ENCODE measurements around the gene DGKH.
"Not testable (repeated sequence)": the region's sequence is repeated elsewhere in the genome, so short reads cannot be mapped to it uniquely, and the experiment has no call there.

Gene DGKH

GRCh38 chr13:42071672-42072419 lies 23.4 kb downstream of the DGKH start:
- H3K4me3 ChIP-seq (ENCODE audit: low read length), result no peak overlapping the region

DNA sequence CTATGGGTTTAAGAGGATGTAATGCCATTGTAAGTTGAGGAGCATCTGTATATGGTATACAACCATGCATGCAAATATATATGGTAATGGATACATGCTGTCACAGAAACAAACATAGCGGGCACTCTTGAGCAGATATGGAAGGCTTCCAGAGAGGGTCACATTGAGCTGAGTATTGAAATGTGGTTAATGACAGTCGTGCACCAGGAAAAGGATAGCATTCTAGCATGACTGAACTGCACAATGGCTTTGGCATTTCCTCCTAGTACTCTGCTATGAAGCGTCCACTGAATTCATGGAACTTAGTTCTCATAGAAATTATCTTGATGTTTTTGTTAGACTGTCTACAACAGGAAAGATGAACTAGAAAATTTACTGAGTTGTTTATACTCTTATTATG lies 25.2 kb downstream of the DGKH start:
- H3K4me3 ChIP-seq (ENCODE audit: low read length), result no peak overlapping the region
- TF ChIP-seq ZNF274 (IDR thresholded peaks at IDR 0.05; ENCODE audit: low read depth, low read length), result no peak

More at GRCh38 chr13:42071672-42072419, 23.4 kb downstream of the DGKH start:
- TF ChIP-seq ZNF274 (IDR thresholded peaks at IDR 0.05; ENCODE audit: low read depth, low read length), result no peak

- TF ChIP-seq ZNF274 (IDR thresholded peaks at IDR 0.05; ENCODE audit: low read depth, low read length), result no peak
- no peak overlapping the region for H3K4me3 ChIP-seq (ENCODE audit: low read length)
Observed at GRCh38 chr13:42075517-42075916, 27.1 kb downstream of the DGKH start.

- H3K4me3 ChIP-seq (ENCODE audit: low read length), result no peak overlapping the region
- no peak for TF ChIP-seq ZNF274 (IDR thresholded peaks at IDR 0.05; ENCODE audit: low read depth, low read length)
Observed at GRCh38 chr13:42076309-42076713, 27.9 kb downstream of the DGKH start.

- TF ChIP-seq ZNF274 (IDR thresholded peaks at IDR 0.05; ENCODE audit: low read depth, low read length), result no peak
- no peak overlapping the region for H3K4me3 ChIP-seq (ENCODE audit: low read length)
Observed at GRCh38 chr13:42078128-42078808, 29.8 kb downstream of the DGKH start.

- no peak for TF ChIP-seq ZNF274 (IDR thresholded peaks at IDR 0.05; ENCODE audit: low read depth, low read length)
- no peak overlapping the region for H3K4me3 ChIP-seq (ENCODE audit: low read length)
Observed at GRCh38 chr13:42083138-42083770, 34.8 kb downstream of the DGKH start.

GRCh38 chr13:42084722-42085121 lies 36.3 kb downstream of the DGKH start:
- no peak overlapping the region for H3K4me3 ChIP-seq (ENCODE audit: low read length)
- TF ChIP-seq ZNF274 (IDR thresholded peaks at IDR 0.05; ENCODE audit: low read depth, low read length), result no peak

GRCh38 chr13:42086582-42086981 lies 38.1 kb downstream of the DGKH start:
- no peak for TF ChIP-seq ZNF274 (IDR thresholded peaks at IDR 0.05; ENCODE audit: low read depth, low read length)
- no peak overlapping the region for H3K4me3 ChIP-seq (ENCODE audit: low read length)

GRCh38 chr13:42094516-42095040 lies 46.1 kb downstream of the DGKH start:
- H3K4me3 ChIP-seq (ENCODE audit: low read length), result no peak overlapping the region
- no peak for TF ChIP-seq ZNF274 (IDR thresholded peaks at IDR 0.05; ENCODE audit: low read depth, low read length)

GRCh38 chr13:42096222-42096621 lies 47.8 kb downstream of the DGKH start:
- H3K4me3 ChIP-seq (ENCODE audit: low read length), result not testable (repeated sequence)

DNA sequence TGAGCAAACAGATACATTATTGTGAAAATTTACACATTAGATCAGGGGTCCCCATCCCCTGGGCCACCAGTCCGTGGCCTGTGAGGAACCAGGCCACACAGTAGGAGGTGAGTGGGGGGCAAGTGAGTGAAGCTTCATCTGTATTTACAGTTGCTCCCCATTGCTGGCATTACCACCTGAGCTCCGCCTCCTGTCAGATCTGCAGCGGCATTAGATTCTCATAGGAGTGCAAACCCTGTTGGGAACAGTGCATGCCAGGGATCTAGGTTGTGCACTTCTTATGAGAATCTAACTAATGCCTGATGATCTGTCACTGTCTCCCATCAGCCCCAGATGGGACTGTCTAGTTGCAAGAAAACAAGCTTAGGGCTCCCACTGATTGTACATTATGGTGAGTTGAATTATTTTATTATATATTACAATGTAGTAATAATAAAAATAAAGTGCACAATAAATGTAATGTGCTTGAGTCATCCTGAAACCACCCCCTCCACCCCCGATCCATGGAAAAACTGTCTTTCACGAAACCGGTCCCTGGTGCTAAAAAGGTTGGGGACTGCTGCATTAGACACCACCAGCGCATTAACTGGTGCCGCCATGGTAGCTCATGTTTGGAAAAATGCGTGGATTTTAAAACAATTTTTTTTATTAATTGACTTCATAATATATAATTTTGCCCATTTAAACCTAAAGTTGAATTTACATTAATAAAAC lies 51.7 kb downstream of the DGKH start:
- no peak overlapping the region for H3K4me3 ChIP-seq (ENCODE audit: low read length)
- TF ChIP-seq ZNF274 (IDR thresholded peaks at IDR 0.05; ENCODE audit: low read depth, low read length), result no peak

- TF ChIP-seq ZNF274 (IDR thresholded peaks at IDR 0.05; ENCODE audit: low read depth, low read length), result no peak
- H3K4me3 ChIP-seq (ENCODE audit: low read length), result no peak overlapping the region
Observed at GRCh38 chr13:42100960-42101359, 52.5 kb downstream of the DGKH start.

GRCh38 chr13:42101821-42102585 lies 53.6 kb downstream of the DGKH start:
- no peak overlapping the region for H3K4me3 ChIP-seq (ENCODE audit: low read length)
- TF ChIP-seq ZNF274 (IDR thresholded peaks at IDR 0.05; ENCODE audit: low read depth, low read length), result no peak

Data from GM08714 (cell line).